OCI-LY3 (cell line): ENCODE data around the gene CMAS.

Source experiments
- EZH2phosphoT487 ChIP-seq: fragments of 200-600 bp; shearing (Covaris generic); IDR thresholded peaks from 2 replicates; pipeline ENCODE4 v1.6.1; 2018; ENCODE audit warnings: antibody characterized with exemption, mixed run types, low read depth
- TF ChIP-seq, protein P1 (sequence below): fragments of 200-600, 300-600 bp; sonication (generic); IDR thresholded peaks from 2 replicates; pipeline ENCODE4 v1.5.1; 2014; ENCODE audit warnings: antibody characterized with exemption, low read length, low read depth

DNA sequence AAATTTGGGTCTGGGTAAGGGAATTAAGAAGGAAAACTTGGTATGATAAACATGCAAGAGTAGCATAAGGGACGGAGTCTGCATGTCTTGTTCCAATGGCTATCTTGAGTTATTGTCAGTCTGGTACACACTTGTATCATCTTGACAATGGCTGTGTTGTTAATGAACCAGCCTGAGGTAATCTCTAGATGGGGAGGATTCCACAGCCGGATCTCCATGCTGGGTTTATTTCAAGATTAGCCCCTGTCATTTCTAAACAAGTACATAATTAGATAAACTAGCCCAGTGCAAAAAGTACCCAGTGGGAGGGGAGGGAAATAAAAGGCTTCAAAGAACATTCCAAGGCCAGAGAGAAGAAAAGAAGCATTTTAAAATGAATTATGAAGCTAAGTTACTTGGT, 16.5 kb upstream of the CMAS start:
- TF ChIP-seq, protein P1, sequence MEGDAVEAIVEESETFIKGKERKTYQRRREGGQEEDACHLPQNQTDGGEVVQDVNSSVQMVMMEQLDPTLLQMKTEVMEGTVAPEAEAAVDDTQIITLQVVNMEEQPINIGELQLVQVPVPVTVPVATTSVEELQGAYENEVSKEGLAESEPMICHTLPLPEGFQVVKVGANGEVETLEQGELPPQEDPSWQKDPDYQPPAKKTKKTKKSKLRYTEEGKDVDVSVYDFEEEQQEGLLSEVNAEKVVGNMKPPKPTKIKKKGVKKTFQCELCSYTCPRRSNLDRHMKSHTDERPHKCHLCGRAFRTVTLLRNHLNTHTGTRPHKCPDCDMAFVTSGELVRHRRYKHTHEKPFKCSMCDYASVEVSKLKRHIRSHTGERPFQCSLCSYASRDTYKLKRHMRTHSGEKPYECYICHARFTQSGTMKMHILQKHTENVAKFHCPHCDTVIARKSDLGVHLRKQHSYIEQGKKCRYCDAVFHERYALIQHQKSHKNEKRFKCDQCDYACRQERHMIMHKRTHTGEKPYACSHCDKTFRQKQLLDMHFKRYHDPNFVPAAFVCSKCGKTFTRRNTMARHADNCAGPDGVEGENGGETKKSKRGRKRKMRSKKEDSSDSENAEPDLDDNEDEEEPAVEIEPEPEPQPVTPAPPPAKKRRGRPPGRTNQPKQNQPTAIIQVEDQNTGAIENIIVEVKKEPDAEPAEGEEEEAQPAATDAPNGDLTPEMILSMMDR, result no peak
- TF ChIP-seq EZH2phosphoT487, result no peak
